SK-N-MC (cell line): ENCODE measurements around the gene THRA.
A peak's percentile ranks its signal among the peaks of the same experiment; 100 is the strongest.

ENCODE experiments used
- DNase-seq: peaks from one replicate; pipeline ENCODE4 v3.0.0-alpha.2; 2011; ENCODE audit warnings: low read depth, low spot score
- H3K27ac ChIP-seq: fragments of 200-600 bp; sonication (generic); 2 replicates; pipeline ENCODE4 v1.5.1; 2016; ENCODE audit warnings: mixed run types
- H3K36me3 ChIP-seq: fragments of 200-600 bp; sonication (generic); 2 replicates; pipeline ENCODE4 v1.6.1; 2017; ENCODE audit warnings: antibody characterized with exemption, low read length, mixed read lengths; ENCODE audit not compliant: insufficient read depth
- H3K4me3 ChIP-seq: fragments of 200-600 bp; sonication (generic); 2 replicates; pipeline ENCODE4 v1.5.1; 2016
- H3K9ac ChIP-seq: fragments of 200-600 bp; sonication (generic); 2 replicates; pipeline ENCODE4 v1.8.0; 2017; ENCODE audit warnings: mixed run types, mixed read lengths; ENCODE audit not compliant: insufficient read length
- H3K9me3 ChIP-seq: fragments of 200-600 bp; sonication (generic); 2 replicates; pipeline ENCODE4 v1.6.1; 2017; ENCODE audit warnings: low read depth, mild to moderate bottlenecking, antibody characterized with exemption, low read length, moderate library complexity, mixed read lengths
- EZH2 ChIP-seq: fragments of 200-600 bp; sonication (generic); IDR thresholded peaks from one replicate; pipeline ENCODE4 v1.6.1; 2017; ENCODE audit warnings: antibody characterized with exemption
- FOXP2 ChIP-seq: optimal IDR thresholded peaks from 2 replicates; pipeline ENCODE3; 2011; ENCODE audit warnings: mild to moderate bottlenecking, moderate library complexity; ENCODE audit not compliant: insufficient read depth; ENCODE audit errors: extremely low read length, control extremely low read depth
- POLR2AphosphoS5 ChIP-seq: IDR thresholded peaks from 2 replicates; pipeline ENCODE4 v1.6.1; 2012; ENCODE audit warnings: mild to moderate bottlenecking, low read depth, low read length, borderline replicate concordance

THRA gene

DNA sequence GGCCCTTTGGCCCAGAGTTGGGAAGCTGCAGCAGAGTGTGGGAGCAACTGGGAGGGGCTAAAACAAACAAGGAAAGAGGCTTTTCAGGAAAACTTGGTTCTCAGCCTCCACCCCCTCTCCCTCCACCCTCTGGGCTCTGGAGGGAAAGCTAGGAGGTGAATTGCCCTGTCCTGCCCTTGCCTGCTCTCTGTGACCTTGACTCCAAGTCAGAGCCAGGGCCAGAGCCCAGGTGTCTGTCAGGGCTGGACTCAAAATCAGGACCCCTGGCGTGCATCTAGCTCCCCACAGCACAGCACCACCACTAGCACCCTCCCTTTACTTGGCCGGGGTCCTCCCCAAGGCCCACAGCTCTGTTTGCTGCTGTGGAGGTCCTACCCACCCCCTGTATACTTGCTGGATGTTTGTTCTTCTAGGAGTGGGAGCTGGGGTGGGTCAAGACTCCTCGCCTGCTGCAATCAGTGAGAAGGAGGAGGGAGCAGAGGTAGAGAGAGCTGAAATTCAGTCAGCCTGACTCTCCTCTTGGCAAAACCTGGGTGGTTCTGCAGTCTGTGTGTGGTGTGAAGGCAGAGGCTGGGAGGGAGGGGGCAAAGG lies 40.4 kb downstream of the THRA start:
- TF ChIP-seq POLR2AphosphoS5, result no peak
- TF ChIP-seq EZH2, result no peak
- no peak for TF ChIP-seq FOXP2
- Histone ChIP-seq H3K36me3 (no peaks in the 10 kb centered on the region), H3K9me3 (no peaks in the 10 kb centered on the region), H3K4me3 (no peak overlapping the region), H3K27ac (peak overlapping the region; percentile 45; the same call in 1 of the 2 replicates), H3K9ac (no peak overlapping the region)
- no peak for DNase-seq

DNA sequence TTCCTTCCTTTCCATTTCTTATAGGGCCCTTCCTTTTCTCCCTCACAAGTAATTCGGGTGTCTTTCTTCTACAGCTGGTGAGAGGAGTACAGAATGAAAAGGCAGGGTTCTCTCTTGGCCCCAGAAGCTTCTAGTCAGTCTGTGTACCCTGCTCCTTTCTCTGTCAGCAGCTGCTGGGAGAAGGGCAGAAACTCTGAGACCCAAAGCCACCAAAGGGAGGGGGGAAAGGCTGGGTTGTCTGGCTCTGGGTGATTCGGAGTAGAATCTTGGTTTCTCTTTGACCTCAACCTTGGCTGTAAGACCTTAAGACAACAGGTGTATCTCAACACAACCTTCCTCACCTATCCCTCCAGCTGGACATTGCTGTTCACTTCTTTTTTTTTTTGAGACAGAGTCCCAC lies 40.9 kb downstream of the THRA start:
- TF ChIP-seq FOXP2 (no peak), POLR2AphosphoS5 (no peak), EZH2 (no peak)
- Histone ChIP-seq H3K36me3 (no peaks in the 10 kb centered on the region), H3K9me3 (no peaks in the 10 kb centered on the region), H3K9ac (no peak overlapping the region), H3K4me3 (no peak overlapping the region), H3K27ac (peak overlapping the region; percentile 45; the same call in 1 of the 2 replicates)
- DNase-seq, result no peak

DNA sequence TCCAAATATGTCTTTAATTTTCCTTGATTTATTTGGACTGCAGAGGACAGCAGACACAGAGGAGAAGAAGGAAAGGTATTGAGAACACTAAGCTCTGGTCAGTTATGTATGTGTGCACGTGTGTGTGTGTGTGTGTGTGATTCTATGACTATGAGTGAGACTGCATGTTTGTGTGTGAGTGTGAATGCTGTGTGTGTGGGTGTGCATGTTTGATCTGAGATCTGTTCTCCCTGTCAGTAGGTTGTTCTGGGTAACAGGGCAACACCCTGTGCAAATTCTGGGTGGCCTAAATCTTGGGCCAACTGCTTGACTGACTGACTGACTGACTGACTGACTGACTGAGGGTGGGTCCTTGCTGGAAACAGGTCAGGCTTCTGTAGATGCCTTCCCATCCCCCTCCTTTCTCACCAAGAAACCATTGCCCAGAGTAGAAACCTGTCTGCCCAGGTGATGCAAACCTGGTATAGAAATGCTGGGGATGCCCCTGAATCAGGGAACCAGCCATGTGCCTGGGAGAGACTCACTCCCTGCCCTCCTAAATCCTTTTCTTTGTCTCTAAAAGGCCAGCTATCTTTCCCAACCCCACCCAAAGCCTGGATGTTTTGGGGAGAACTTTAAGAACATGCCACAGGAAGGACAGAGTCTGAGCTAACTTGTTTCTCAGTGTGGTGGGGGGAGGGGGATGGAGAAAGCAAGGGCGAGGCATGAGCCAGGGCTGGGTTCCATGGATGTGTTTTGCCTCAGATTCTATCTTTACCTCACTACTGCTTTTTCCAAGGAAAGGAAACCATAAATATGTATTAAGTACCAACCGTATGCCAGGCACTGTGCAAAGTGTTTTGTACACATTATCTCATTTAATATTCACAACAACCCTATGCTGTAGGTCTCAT lies 42.1 kb downstream of the THRA start:
- no peak overlapping the region for H3K9ac ChIP-seq
- H3K9me3 ChIP-seq, result no peaks in the 10 kb centered on the region
- TF ChIP-seq POLR2AphosphoS5 (no peak), FOXP2 (no peak), EZH2 (no peak)
- no peak overlapping the region for H3K4me3 ChIP-seq
- no peaks in the 10 kb centered on the region for H3K36me3 ChIP-seq
- DNase-seq, result no peak
- peak overlapping the region; percentile 97; the same call in 1 of the 2 replicates for H3K27ac ChIP-seq

DNA sequence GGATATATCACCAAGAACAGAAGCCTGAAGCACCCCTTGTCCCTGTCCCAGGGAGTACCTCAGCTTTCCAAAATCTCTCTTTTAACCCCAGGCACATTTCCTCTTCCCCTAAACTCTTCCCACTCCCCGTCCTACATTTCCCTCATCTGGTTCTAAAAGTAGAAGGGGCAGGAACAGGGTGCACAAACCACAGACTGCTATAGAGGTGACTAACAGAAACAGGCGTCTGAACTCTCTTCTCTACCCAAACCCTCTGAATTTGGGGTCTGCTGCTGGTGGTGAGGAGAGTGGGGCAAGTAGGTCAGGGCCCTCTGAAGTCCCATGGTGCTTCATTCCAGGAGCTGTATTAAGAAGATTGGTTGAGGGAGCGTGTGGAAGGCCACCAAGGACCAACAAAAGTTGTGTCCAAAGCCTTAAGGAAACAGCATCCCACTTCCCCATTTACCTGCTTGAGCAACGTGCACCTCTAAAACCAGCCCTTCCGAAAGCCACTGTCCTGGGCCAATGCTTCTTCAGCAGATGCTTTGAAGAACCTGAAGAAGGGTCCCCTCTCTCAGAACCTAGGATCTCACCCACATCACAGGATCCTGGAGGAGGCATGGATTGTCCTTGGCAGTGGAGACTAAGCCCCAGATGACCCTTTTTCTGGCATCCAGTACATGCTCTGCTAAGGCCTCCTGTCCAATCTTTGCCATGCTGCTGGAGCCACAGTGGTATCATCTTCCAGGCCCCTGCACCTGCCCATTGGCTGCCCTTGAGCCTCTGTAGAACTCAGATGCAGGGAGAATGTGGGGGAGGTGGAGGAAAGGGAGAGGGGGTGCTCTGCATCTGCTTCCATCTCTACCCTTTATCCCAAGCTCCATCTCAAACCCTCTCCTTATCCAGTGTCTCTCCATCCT lies 43.3 kb downstream of the THRA start:
- no peak for DNase-seq
- Histone ChIP-seq H3K27ac (peak overlapping the region; percentile 97), H3K4me3 (peak overlapping the region; percentile 56), H3K9ac (peak overlapping the region; percentile 39), H3K9me3 (no peaks in the 10 kb centered on the region), H3K36me3 (no peaks in the 10 kb centered on the region)
- no peak for TF ChIP-seq FOXP2
- TF ChIP-seq EZH2, result no peak
- no peak for TF ChIP-seq POLR2AphosphoS5

DNA sequence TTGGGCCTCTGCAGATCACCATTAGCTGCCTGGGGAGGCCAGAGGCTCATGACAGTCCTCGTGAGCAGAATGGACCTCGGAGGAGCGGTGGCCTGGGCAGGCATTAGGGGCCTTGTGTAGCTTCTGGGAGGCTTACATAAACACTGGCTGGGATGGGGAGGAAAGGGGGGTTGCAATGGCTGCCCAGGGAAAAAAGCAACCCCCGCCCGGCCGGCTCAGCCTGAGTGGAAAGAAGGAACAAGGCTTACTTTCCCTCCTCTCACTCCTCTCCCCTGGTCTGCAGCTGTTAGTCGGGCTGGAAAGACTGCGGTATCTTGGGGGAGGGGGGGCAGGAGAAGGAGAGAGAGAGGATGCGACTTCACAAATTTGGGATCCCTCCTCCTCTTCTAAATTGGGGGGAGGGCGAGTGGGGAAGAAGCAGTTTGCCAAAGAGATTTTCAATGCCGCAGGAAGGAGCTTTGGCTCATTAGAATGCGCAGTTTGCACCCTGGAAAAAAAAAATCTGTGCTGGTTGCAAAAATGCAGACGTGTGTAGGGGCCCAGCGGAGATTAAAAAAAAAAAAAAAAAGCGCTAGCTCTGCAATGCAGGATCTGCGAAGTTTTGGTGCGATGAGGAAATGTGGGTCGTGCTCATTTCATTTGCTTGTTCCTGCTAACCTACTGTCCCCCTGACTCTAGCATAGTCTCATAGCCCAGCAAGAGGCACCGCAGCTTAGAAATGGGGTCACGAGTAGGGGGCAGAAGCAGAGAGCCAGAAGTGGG lies 44.2 kb downstream of the THRA start:
- H3K27ac ChIP-seq, result peak overlapping the region; percentile 97
- H3K9me3 ChIP-seq, result no peaks in the 10 kb centered on the region
- DNase-seq, result no peak
- no peaks in the 10 kb centered on the region for H3K36me3 ChIP-seq
- TF ChIP-seq FOXP2, result no peak
- no peak for TF ChIP-seq EZH2
- no peak for TF ChIP-seq POLR2AphosphoS5
- peak overlapping the region; percentile 39 for H3K9ac ChIP-seq
- peak overlapping the region; percentile 56 for H3K4me3 ChIP-seq

DNA sequence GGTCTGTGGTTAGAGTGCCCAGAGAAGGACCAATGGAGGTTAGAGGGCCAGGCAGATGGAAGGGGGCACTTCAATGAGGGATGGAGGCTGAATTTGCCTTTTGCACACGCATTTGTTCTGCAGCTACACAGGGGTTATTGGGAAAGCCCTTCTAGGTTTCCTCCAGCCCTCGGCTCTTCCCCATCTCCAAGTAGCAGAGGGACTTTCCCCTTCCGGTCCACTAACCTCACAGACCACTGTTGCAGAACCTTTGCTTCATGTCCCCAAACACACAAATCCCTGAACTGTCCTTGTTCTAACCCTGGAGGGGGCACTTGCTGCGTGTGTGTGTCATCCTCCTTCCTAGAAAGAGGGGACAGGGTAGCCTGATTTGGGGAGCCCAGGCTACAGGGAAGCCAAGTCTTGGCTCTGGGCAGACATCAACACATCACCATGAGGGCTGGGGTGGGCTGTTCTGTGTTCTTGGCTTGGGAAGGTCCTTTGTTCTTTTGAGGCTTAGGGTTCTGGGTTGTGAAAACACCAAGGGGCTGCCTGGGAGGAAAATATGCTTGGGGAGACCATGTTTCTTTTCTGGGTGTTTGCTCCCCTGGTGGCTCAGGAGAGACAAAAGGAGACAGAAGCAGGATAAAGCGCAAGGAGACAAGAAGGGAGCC lies 44.9 kb downstream of the THRA start:
- TF ChIP-seq POLR2AphosphoS5, result no peak; the same call in 1 of the 2 replicates
- no peak for TF ChIP-seq EZH2
- no peak for TF ChIP-seq FOXP2
- Histone ChIP-seq H3K4me3 (peak overlapping the region; percentile 56), H3K27ac (peak overlapping the region; percentile 97), H3K9me3 (no peaks in the 10 kb centered on the region), H3K36me3 (no peaks in the 10 kb centered on the region), H3K9ac (peak overlapping the region; percentile 38)
- DNase-seq, result no peak
